H1 (cell line): ENCODE data around the gene SLC35A2. TPM values are rescaled to one million over a fixed set of nuclear protein-coding genes. Genes with fewer than 3 reads are reported as not detected.

Source experiments
- CTCF ChIA-PET: fragments of 300-600 bp; sonication (Branson Sonifier 250); formaldehyde crosslinking; loops from one replicate; lab custom pipeline; 2021; ENCODE audit not compliant: partially characterized antibody; lab: Charles Lee
- POLR2A ChIA-PET: fragments of 300-600 bp; sonication (Branson Sonifier 250); formaldehyde crosslinking; loops from one replicate; lab custom pipeline; 2021; ENCODE audit warnings: inconsistent platforms; ENCODE audit not compliant: partially characterized antibody; lab: Charles Lee
- DNase-seq, 2 experiments: peaks; one replicate each; pipeline versions ENCODE4 v3.0.0 to v3.0.0-alpha.2; 2010 to 2022; ENCODE audit warnings: low spot score in 2 of 2, low read depth in 1 of 2, mixed read lengths in 1 of 2
- FAIRE-seq: peaks from 2 replicates; lab custom pipeline; 2011; peaks lifted over from hg19 to GRCh38; lab: Jason Lieb, UNC
- H2AFZ ChIP-seq: 2 replicates; pipeline ENCODE4 v1.8.1; 2012; ENCODE audit warnings: low read length, inconsistent platforms
- H2AK5ac ChIP-seq: 2 replicates; pipeline ENCODE4 v1.6.1; 2013; ENCODE audit warnings: low read depth, low read length
- H2BK120ac ChIP-seq: replicated peaks from 2 replicates; pipeline ENCODE3; 2013; ENCODE audit warnings: low read depth, low read length, inconsistent platforms
- H2BK12ac ChIP-seq: 2 replicates; pipeline ENCODE4 v1.6.1; 2013; ENCODE audit warnings: low read depth, low read length
- H2BK15ac ChIP-seq: 2 replicates; pipeline ENCODE4 v1.6.1; 2013; ENCODE audit warnings: low read length
- H2BK20ac ChIP-seq: 2 replicates; pipeline ENCODE4 v1.6.1; 2013; ENCODE audit warnings: low read length
- H2BK5ac ChIP-seq: 2 replicates; pipeline ENCODE4 v1.6.1; 2013; ENCODE audit warnings: low read depth, low read length
- H3K14ac ChIP-seq: 2 replicates; pipeline ENCODE4 v1.6.1; 2013; ENCODE audit warnings: inconsistent platforms; ENCODE audit not compliant: insufficient read length
- H3K18ac ChIP-seq: 2 replicates; pipeline ENCODE4 v1.6.1; 2013; ENCODE audit warnings: low read length; ENCODE audit errors: extremely low read depth
- H3K23ac ChIP-seq: 2 replicates; pipeline ENCODE4 v1.6.1; 2013; ENCODE audit warnings: inconsistent platforms; ENCODE audit not compliant: insufficient read length
- H3K23me2 ChIP-seq: 2 replicates; pipeline ENCODE4 v1.6.1; 2013; ENCODE audit warnings: low read depth, low read length
- H3K27ac ChIP-seq: 2 replicates; pipeline ENCODE4 v1.6.1; 2011; ENCODE audit warnings: low read depth, low read length, inconsistent platforms
- H3K27me3 ChIP-seq, 4 experiments: replicated peaks in 1 of 4; 1 replicate in 1 of 4; 2 replicates in 3 of 4; pipeline versions ENCODE4 v1.6.1 to v1.8.1; 2011 to 2013; ENCODE audit warnings: low read length in 3 of 4, mild to moderate bottlenecking in 3 of 4, inconsistent platforms in 2 of 4, mixed read lengths in 2 of 4, moderate library complexity in 1 of 4; ENCODE audit not compliant: control insufficient read depth in 3 of 4, insufficient read depth in 3 of 4; ENCODE audit errors: extremely low read depth in 1 of 4
- H3K36me3 ChIP-seq, 4 experiments: 2 replicates each; pipeline versions ENCODE4 v1.6.1 to v1.8.1; 2011 to 2013; ENCODE audit warnings: mild to moderate bottlenecking in 4 of 4, low read length in 3 of 4, moderate library complexity in 2 of 4, control low read depth in 1 of 4, inconsistent platforms in 1 of 4; ENCODE audit not compliant: insufficient read depth in 4 of 4, control insufficient read depth in 2 of 4
- H3K4ac ChIP-seq: replicated peaks from 2 replicates; pipeline ENCODE3; 2013; ENCODE audit warnings: low read length, low read depth, mixed read lengths, inconsistent platforms; ENCODE audit not compliant: insufficient read length
- H3K4me1 ChIP-seq, 4 experiments: replicated peaks in 1 of 4; 1 replicate in 1 of 4; 2 replicates in 3 of 4; pipeline versions ENCODE4 v1.6.1 to v1.8.1; 2011 to 2013; ENCODE audit warnings: low read length in 3 of 4, inconsistent platforms in 2 of 4, mixed read lengths in 1 of 4; ENCODE audit not compliant: insufficient read depth in 4 of 4, control insufficient read depth in 3 of 4
- H3K4me2 ChIP-seq, 2 experiments: 2 replicates each; pipeline versions ENCODE4 v1.6.1 to v1.8.1; 2011 to 2013; ENCODE audit warnings: low read depth in 2 of 2, low read length in 2 of 2, control low read depth in 1 of 2, inconsistent platforms in 1 of 2, mild to moderate bottlenecking in 1 of 2; ENCODE audit not compliant: insufficient read depth in 1 of 2
- H3K4me3 ChIP-seq, 4 experiments: fragments of 200-600, 300-600 bp in 1 of 4; sonication (generic), shearing (Covaris generic), sonication (Bioruptor Twin) in 1 of 4; 2 replicates each; pipeline versions ENCODE4 v1.5.1 to v1.8.1; 2011 to 2016; ENCODE audit warnings: low read length in 4 of 4, low read depth in 3 of 4, control low read depth in 2 of 4, inconsistent platforms in 2 of 4, mild to moderate bottlenecking in 2 of 4, mixed read lengths in 1 of 4, moderate library complexity in 1 of 4; ENCODE audit not compliant: insufficient read depth in 2 of 4; ENCODE audit errors: extremely low read depth in 1 of 4
- H3K56ac ChIP-seq: replicated peaks from 2 replicates; pipeline ENCODE3; 2013; ENCODE audit warnings: low read depth, mild to moderate bottlenecking, mixed read lengths, low read length, inconsistent platforms; ENCODE audit not compliant: insufficient read length
- H3K79me1 ChIP-seq: 2 replicates; pipeline ENCODE4 v1.6.1; 2013; ENCODE audit warnings: low read depth, low read length, control low read depth
- H3K79me2 ChIP-seq, 2 experiments: 2 replicates each; pipeline versions ENCODE4 v1.6.1 to v1.8.1; 2012 to 2013; ENCODE audit warnings: low read length in 2 of 2, mild to moderate bottlenecking in 2 of 2, inconsistent platforms in 1 of 2; ENCODE audit not compliant: insufficient read depth in 2 of 2, control insufficient read depth in 1 of 2
- H3K9ac ChIP-seq, 4 experiments: replicated peaks in 1 of 4; 1 replicate in 1 of 4; 2 replicates in 3 of 4; pipeline versions ENCODE4 v1.6.1 to v1.8.1; 2011 to 2013; ENCODE audit warnings: low read depth in 3 of 4, low read length in 3 of 4, control low read depth in 2 of 4, mild to moderate bottlenecking in 2 of 4, moderate library complexity in 2 of 4, inconsistent platforms in 1 of 4; ENCODE audit errors: extremely low read depth in 1 of 4
- H3K9me3 ChIP-seq, 2 experiments: 2 replicates each; pipeline versions ENCODE4 v1.6.1 to v1.8.1; 2012 to 2013; ENCODE audit warnings: mild to moderate bottlenecking in 2 of 2, moderate library complexity in 2 of 2, control low read depth in 1 of 2, inconsistent platforms in 1 of 2, low read depth in 1 of 2, low read length in 1 of 2, mixed read lengths in 1 of 2; ENCODE audit not compliant: insufficient read depth in 2 of 2
- H4K20me1 ChIP-seq, 2 experiments: replicated peaks in 1 of 2; 2 replicates each; pipeline versions ENCODE3 to v1.8.1; 2011 to 2013; ENCODE audit warnings: inconsistent platforms in 2 of 2, low read length in 2 of 2, mild to moderate bottlenecking in 1 of 2; ENCODE audit not compliant: insufficient read depth in 2 of 2, control insufficient read depth in 1 of 2
- H4K5ac ChIP-seq: 2 replicates; pipeline ENCODE4 v1.6.1; 2013; ENCODE audit warnings: low read length, low read depth, mixed read lengths, inconsistent platforms; ENCODE audit not compliant: insufficient read length
- H4K8ac ChIP-seq: 2 replicates; pipeline ENCODE4 v1.8.0; 2013; ENCODE audit warnings: mild to moderate bottlenecking, moderate library complexity, low read length, inconsistent platforms; ENCODE audit not compliant: insufficient read depth; ENCODE audit errors: extremely low read depth
- H4K91ac ChIP-seq: replicated peaks from 2 replicates; pipeline ENCODE3; 2013; ENCODE audit warnings: low read length, mixed read lengths, inconsistent platforms; ENCODE audit not compliant: insufficient read length
- WGBS, 2 experiments: shearing (Covaris generic) in 1 of 2; methylation state at CpG; one replicate each; pipeline versions ENCODE4 v1.1.6 to v1.1.7; 2013 to 2015; ENCODE audit warnings: low lambda C conversion rate in 2 of 2, mixed read lengths in 2 of 2, inconsistent platforms in 1 of 2, low coverage in 1 of 2, missing lambda C conversion rate in 1 of 2; ENCODE audit not compliant: insufficient replicate concordance in 2 of 2, insufficient coverage in 1 of 2, insufficient read length in 1 of 2; ENCODE audit errors: extremely low coverage in 1 of 2, missing lambda C conversion rate in 1 of 2; 5-methylcytosine and 5-hydroxymethylcytosine counted together
- polyA plus RNA-seq, 7 experiments: library from polyadenylated mRNA; depleted of rRNA in 3 of 7; stranded (reverse) in 5 of 7; unstranded in 2 of 7; fragments of >200 nt in 5 of 7; fragments of 200-250 nt in 2 of 7; gene quantifications; 1 replicate in 5 of 7; 2 replicates in 1 of 7; 4 replicates in 1 of 7; pipeline versions ENCODE4 v1.2.1 to v1.2.3, GENCODE V29; 2011 to 2013; ENCODE audit warnings: missing spikeins in 2 of 7, mixed read lengths in 2 of 7
- total RNA-seq: library from RNA; stranded (reverse); fragmentation: NEBNext Ultra II Directional; extraction: Animal tissue kit (Norgen Biotek cat#: 25700); gene quantifications from 2 replicates; pipeline ENCODE4 v1.2.1, GENCODE V29; 2021

The SLC35A2 gene
- total and polyA plus RNA-seq, 2 of the 8 experiments (the other 6 are each of a cell fraction or from before 2014, with no cell fraction given) = 21.4 to 48.3 TPM

DNA sequence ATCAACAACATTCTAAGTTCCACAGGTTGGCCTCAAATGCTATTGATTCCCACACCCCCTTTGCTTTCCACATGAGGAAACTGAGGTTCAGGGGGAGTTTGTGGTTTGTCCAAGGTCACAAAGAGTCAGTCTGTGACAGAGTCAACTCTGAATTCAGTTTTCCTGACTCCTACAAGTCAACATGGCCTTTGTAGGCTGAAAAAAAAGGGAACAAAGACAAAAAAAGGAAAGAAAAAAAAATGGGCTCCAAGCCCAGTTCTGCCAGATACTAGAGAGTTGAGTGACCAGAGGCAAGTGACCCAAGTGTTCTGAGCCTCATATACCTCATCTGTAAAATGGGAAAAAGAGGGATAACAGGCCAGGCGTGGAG lies 23.8 kb upstream of the SLC35A2 start:
- no peak overlapping the region for H2AFZ ChIP-seq
- H3K36me3 ChIP-seq = peaks cover 0 to 30% (median 10%) of the 10 kb centered on the region in 4 experiments; a peak in 6 of 8 replicates
- peaks cover 0 to 12% (median 3%) of the 10 kb centered on the region in 4 experiments; a peak in 6 of 7 replicates for H3K4me1 ChIP-seq
- no peak overlapping the region for H2BK5ac ChIP-seq
- no peak overlapping the region for H2BK120ac ChIP-seq
- CTCF ChIA-PET = interaction anchor here (1.0 to 3.1 kb wide), 2 partner anchors 8 to 23 kb away, joined by 3 to 20 read pairs; no protein-coding TSS in a partner anchor
- DNase-seq (no peak), FAIRE-seq (no peak)
- H4K8ac ChIP-seq = no peak overlapping the region
- H2AK5ac ChIP-seq = no peak overlapping the region
- no peak overlapping the region for H3K27ac ChIP-seq
- H3K23me2 ChIP-seq = no peaks in the 10 kb centered on the region
- WGBS, 2 experiments = 100% methylated on average over 1 of the region's 1 CpG; no CpG with 5 or more reads in 1 of the 2 experiments
- H3K56ac ChIP-seq = no peak overlapping the region
- no peak overlapping the region for H3K9ac ChIP-seq
- H3K79me1 ChIP-seq = no peaks in the 10 kb centered on the region
- no peak overlapping the region for H3K18ac ChIP-seq
- H4K5ac ChIP-seq = no peak overlapping the region
- H4K20me1 ChIP-seq = no peaks in the 10 kb centered on the region
- H3K23ac ChIP-seq = no peak overlapping the region
- no peak overlapping the region for H2BK15ac ChIP-seq
- no peak overlapping the region for H2BK12ac ChIP-seq
- H3K27me3 ChIP-seq = no peaks in the 10 kb centered on the region
- POLR2A ChIA-PET = interaction anchor here (1.3 to 21.5 kb wide), 2 partner anchors 20 to 37 kb away, joined by 4 to 572 read pairs; partner anchors contain the start of genes PIM2 and SLC35A2
- H3K4ac ChIP-seq = no peak overlapping the region
- H3K79me2 ChIP-seq = peaks cover 0 to 43% of the 10 kb centered on the region in 2 experiments; a peak in 2 of 4 replicates
- no peak overlapping the region for H3K4me2 ChIP-seq
- H2BK20ac ChIP-seq = no peak overlapping the region
- H3K4me3 ChIP-seq = no peak overlapping the region
- no peak overlapping the region for H3K14ac ChIP-seq
- no peak overlapping the region for H4K91ac ChIP-seq
- H3K9me3 ChIP-seq = no peaks in the 10 kb centered on the region
